ENCODE data around the gene SLC4A2. TPM values are rescaled to one million over a fixed set of nuclear protein-coding genes. Genes with fewer than 3 reads are reported as not detected.

The SLC4A2 gene
- total RNA-seq, 1 donor from 2014 or later: 99.4 TPM

GRCh38 chr7:151107882-151108281, 48.5 kb downstream of the SLC4A2 start:
- Mint-ChIP-seq H3K9me3 (ENCODE audit: unreplicated experiment) (peaks cover 15% of the 10 kb centered on the region), H3K27me3 (ENCODE audit: unreplicated experiment) (peaks cover 13% of the 10 kb centered on the region), H3K36me3 (ENCODE audit: unreplicated experiment) (no peaks in the 10 kb centered on the region), H3K27ac (ENCODE audit: unreplicated experiment) (peak overlapping the region; percentile 93), H3K4me3 (ENCODE audit: unreplicated experiment) (peak overlapping the region; percentile 69), H3K4me1 (ENCODE audit: low read depth, unreplicated experiment) (peaks cover 60% of the 10 kb centered on the region)
- peak; percentile 61 for DNase-seq
- no peak for TF ChIP-seq CTCF (IDR thresholded peaks at IDR 0.05; ENCODE audit: partially characterized antibody, unreplicated experiment)

GRCh38 chr7:151109094-151110048, 50.0 kb downstream of the SLC4A2 start:
- no peak for TF ChIP-seq CTCF (IDR thresholded peaks at IDR 0.05; ENCODE audit: partially characterized antibody, unreplicated experiment)
- Mint-ChIP-seq H3K27me3 (ENCODE audit: unreplicated experiment) (peaks cover 20% of the 10 kb centered on the region), H3K9me3 (ENCODE audit: unreplicated experiment) (peaks cover 19% of the 10 kb centered on the region), H3K4me3 (ENCODE audit: unreplicated experiment) (no peak overlapping the region), H3K27ac (ENCODE audit: unreplicated experiment) (peak overlapping the region; percentile 93), H3K4me1 (ENCODE audit: low read depth, unreplicated experiment) (peaks cover 59% of the 10 kb centered on the region), H3K36me3 (ENCODE audit: unreplicated experiment) (no peaks in the 10 kb centered on the region)
- DNase-seq: no peak

GRCh38 chr7:151110236-151110940, 51.0 kb downstream of the SLC4A2 start:
- peak overlapping the region; percentile 40 for H3K27ac Mint-ChIP-seq (ENCODE audit: unreplicated experiment)
- peaks cover 19% of the 10 kb centered on the region for H3K27me3 Mint-ChIP-seq (ENCODE audit: unreplicated experiment)
- peaks cover 15% of the 10 kb centered on the region for H3K9me3 Mint-ChIP-seq (ENCODE audit: unreplicated experiment)
- H3K4me3 Mint-ChIP-seq (ENCODE audit: unreplicated experiment): peak overlapping the region; percentile 59
- DNase-seq: no peak
- TF ChIP-seq CTCF (IDR thresholded peaks at IDR 0.05; ENCODE audit: partially characterized antibody, unreplicated experiment): no peak
- peaks cover 53% of the 10 kb centered on the region for H3K4me1 Mint-ChIP-seq (ENCODE audit: low read depth, unreplicated experiment)
- no peaks in the 10 kb centered on the region for H3K36me3 Mint-ChIP-seq (ENCODE audit: unreplicated experiment)

- H3K27me3 Mint-ChIP-seq (ENCODE audit: unreplicated experiment): peaks cover 17% of the 10 kb centered on the region
- H3K27ac Mint-ChIP-seq (ENCODE audit: unreplicated experiment): no peak overlapping the region
- peak; percentile 95 for TF ChIP-seq CTCF (IDR thresholded peaks at IDR 0.05; ENCODE audit: partially characterized antibody, unreplicated experiment)
- peak overlapping the region; percentile 59 for H3K4me3 Mint-ChIP-seq (ENCODE audit: unreplicated experiment)
- no peaks in the 10 kb centered on the region for H3K36me3 Mint-ChIP-seq (ENCODE audit: unreplicated experiment)
- H3K4me1 Mint-ChIP-seq (ENCODE audit: low read depth, unreplicated experiment): peaks cover 49% of the 10 kb centered on the region
- peak; percentile 84 for DNase-seq
- H3K9me3 Mint-ChIP-seq (ENCODE audit: unreplicated experiment): peaks cover 15% of the 10 kb centered on the region
Measured at GRCh38 chr7:151110941-151111645, 51.7 kb downstream of the SLC4A2 start.

Data from glutamatergic neuron (in vitro differentiated cells).